BJ (cell line): Measurements from ENCODE around the gene INSR. TPM values are rescaled to one million over a fixed set of nuclear protein-coding genes. Genes with fewer than 3 reads are reported as not detected.

Experiments
- CTCF ChIA-PET: fragments of 350-600 bp; formaldehyde crosslinking; extraction: SDS; loops from one replicate; lab custom pipeline; 2021; ENCODE audit warnings: antibody characterized with exemption, inconsistent platforms; lab: Yijun Ruan, JAX
- POLR2A ChIA-PET: fragments of 300-600 bp; sonication (Branson Sonifier 250); formaldehyde crosslinking; extraction: SDS; loops from one replicate; lab custom pipeline; 2021; ENCODE audit warnings: antibody characterized with exemption; lab: Charles Lee
- DNase-seq: peaks from one replicate; pipeline ENCODE4 v3.0.0-alpha.2; 2011; ENCODE audit warnings: low read depth
- H3K27me3 ChIP-seq: 2 replicates; pipeline ENCODE4 v1.6.0; 2011; ENCODE audit warnings: low read length; ENCODE audit not compliant: control insufficient read depth, insufficient read depth
- H3K36me3 ChIP-seq: 2 replicates; pipeline ENCODE4 v1.5.1; 2011; ENCODE audit warnings: low read length; ENCODE audit not compliant: control insufficient read depth, insufficient read depth
- H3K4me3 ChIP-seq: 2 replicates; pipeline ENCODE4 v1.5.1; 2011; ENCODE audit warnings: low read depth, mild to moderate bottlenecking, control low read depth, low read length
- polyA plus RNA-seq: library from polyadenylated mRNA; depleted of rRNA; stranded (reverse); fragments of >200 nt; gene quantifications from 2 replicates; pipeline ENCODE4 v1.2.3, GENCODE V29; 2011
- TF ChIP-seq, protein P1 (sequence below): IDR thresholded peaks from 2 replicates; pipeline ENCODE4 v1.5.1; 2011; ENCODE audit warnings: low read depth, mild to moderate bottlenecking, control low read depth, inconsistent platforms, low read length, moderate library complexity; ENCODE audit not compliant: insufficient read depth

INSR gene
- polyA plus RNA-seq, 1 experiment = 5.7 TPM

DNA sequence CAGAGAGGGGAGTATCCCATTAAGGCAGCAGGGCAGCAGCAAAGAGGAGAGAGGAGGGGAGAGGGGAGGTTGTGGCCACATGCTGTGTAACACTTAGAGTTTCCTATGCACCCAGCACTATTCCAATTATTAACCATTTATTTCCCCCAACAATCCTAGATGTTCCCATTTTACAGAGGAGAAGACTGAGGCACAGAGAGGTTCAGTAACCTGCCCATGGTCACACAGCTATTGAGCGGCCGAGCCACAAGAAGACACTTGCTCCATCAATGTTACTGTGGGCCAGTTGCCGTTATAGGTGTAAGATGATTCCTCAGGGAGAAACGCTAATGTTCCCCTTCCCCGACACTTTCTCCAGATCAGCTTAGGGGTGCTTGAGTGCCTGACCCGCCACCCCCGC, 69.2 kb downstream of the INSR start:
- CTCF ChIA-PET = interaction anchor here (0.6 kb wide), 1 partner anchor 58 kb away, joined by 4 read pairs; no protein-coding TSS in a partner anchor
- TF ChIP-seq, protein P1, sequence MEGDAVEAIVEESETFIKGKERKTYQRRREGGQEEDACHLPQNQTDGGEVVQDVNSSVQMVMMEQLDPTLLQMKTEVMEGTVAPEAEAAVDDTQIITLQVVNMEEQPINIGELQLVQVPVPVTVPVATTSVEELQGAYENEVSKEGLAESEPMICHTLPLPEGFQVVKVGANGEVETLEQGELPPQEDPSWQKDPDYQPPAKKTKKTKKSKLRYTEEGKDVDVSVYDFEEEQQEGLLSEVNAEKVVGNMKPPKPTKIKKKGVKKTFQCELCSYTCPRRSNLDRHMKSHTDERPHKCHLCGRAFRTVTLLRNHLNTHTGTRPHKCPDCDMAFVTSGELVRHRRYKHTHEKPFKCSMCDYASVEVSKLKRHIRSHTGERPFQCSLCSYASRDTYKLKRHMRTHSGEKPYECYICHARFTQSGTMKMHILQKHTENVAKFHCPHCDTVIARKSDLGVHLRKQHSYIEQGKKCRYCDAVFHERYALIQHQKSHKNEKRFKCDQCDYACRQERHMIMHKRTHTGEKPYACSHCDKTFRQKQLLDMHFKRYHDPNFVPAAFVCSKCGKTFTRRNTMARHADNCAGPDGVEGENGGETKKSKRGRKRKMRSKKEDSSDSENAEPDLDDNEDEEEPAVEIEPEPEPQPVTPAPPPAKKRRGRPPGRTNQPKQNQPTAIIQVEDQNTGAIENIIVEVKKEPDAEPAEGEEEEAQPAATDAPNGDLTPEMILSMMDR = no peak
- H3K36me3 ChIP-seq = no peaks in the 10 kb centered on the region
- no peaks in the 10 kb centered on the region for H3K27me3 ChIP-seq
- no peak overlapping the region for H3K4me3 ChIP-seq
- no peak for DNase-seq
- POLR2A ChIA-PET = no interaction called here

DNA sequence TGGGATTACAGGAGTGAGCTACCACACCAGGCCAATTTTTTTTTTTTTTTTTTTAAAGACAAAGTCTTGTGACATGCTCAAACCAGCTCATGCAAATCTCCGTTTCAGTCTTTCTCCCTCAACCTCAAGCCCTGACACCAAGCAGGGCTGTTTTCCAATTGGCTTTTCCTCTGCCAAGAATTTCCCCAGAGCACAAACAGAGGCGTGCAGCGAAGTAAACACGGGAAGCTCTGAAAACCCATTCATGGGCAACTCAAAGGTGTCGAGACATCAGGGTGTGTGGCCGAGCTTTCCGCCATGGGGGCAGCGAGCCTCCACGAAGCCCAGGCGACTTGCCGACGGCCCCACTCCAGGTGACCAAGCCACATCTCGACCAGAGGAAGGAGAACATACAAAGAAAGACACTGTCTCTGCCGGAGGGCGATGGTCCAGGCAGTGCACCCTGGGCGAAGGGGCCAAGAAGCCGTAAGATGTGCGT, 70.0 kb downstream of the INSR start:
- H3K27me3 ChIP-seq = no peaks in the 10 kb centered on the region
- CTCF ChIA-PET = interaction anchor here (0.6 kb wide), 1 partner anchor 58 kb away, joined by 4 read pairs; no protein-coding TSS in a partner anchor
- no peak overlapping the region for H3K4me3 ChIP-seq
- POLR2A ChIA-PET = no interaction called here
- H3K36me3 ChIP-seq = no peaks in the 10 kb centered on the region
- TF ChIP-seq, protein P1 = no peak
- no peak for DNase-seq

- no peak overlapping the region for H3K4me3 ChIP-seq
- no peaks in the 10 kb centered on the region for H3K36me3 ChIP-seq
- POLR2A ChIA-PET = no interaction called here
- TF ChIP-seq, protein P1 = no peak
- no peak for DNase-seq
- no peaks in the 10 kb centered on the region for H3K27me3 ChIP-seq
- CTCF ChIA-PET = no interaction called here
Observed at GRCh38 chr19:7223429-7223828, 70.8 kb downstream of the INSR start.

DNA sequence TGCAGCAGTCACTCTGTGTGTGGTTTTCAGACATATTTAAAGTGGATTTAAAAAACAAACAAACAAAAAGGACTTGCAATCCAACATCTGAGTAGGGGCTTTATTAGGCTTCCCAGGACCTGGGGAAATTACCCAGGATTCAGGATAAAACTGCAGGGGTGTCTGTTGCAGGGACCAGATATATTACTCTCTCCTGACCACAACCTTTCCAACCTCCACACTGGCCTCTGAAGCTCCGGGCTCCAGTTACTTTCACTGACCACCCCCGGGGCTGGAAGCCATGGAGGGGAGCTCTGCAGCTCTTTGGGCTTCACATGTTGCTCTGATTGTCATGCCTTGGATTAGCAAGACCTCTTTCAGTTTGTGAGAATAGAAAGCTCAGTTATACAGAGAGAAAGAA, 75.2 kb downstream of the INSR start:
- TF ChIP-seq, protein P1 = no peak
- CTCF ChIA-PET = no interaction called here
- Histone ChIP-seq H3K27me3 (no peaks in the 10 kb centered on the region), H3K36me3 (no peaks in the 10 kb centered on the region), H3K4me3 (no peak overlapping the region)
- no peak for DNase-seq
- POLR2A ChIA-PET = interaction anchor here (0.6 kb wide), 1 partner anchor 69 kb away, joined by 14 read pairs; no protein-coding TSS in a partner anchor

- ChIA-PET POLR2A (no interaction called here), CTCF (no interaction called here)
- TF ChIP-seq, protein P1 = no peak
- no peak for DNase-seq
- no peaks in the 10 kb centered on the region for H3K36me3 ChIP-seq
- no peaks in the 10 kb centered on the region for H3K27me3 ChIP-seq
- no peak overlapping the region for H3K4me3 ChIP-seq
Observed at GRCh38 chr19:7217861-7218260, 76.4 kb downstream of the INSR start.
